GM18526 (cell line): ENCODE data around the gene RASIP1.
A peak's percentile ranks its signal among the peaks of the same experiment; 100 is the strongest.

Experiments used
- POLR2A ChIP-seq: IDR thresholded peaks from 3 replicates; pipeline ENCODE4 v1.6.1; 2011; ENCODE audit not compliant: insufficient read length; ENCODE audit errors: extremely low read depth

The RASIP1 gene

DNA sequence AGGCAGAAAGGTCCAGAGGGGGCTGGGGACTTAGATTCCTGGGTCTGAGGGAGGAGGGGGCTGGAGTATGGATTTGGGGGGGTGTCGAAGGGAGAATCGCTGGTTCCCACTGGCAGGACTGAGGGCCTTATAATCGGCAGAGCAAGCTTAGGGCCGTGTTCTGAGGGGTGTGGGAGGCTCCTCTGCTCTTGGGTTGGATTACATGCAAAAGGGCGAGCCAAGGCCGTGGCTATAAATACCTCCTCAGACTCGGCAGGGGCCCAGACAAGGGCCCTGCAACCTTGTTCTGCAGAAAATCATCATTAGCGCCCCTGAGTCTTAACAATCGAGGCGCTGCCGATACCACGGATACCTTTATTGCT, 20.2 kb downstream of the RASIP1 start:
- TF ChIP-seq POLR2A = no peak

DNA sequence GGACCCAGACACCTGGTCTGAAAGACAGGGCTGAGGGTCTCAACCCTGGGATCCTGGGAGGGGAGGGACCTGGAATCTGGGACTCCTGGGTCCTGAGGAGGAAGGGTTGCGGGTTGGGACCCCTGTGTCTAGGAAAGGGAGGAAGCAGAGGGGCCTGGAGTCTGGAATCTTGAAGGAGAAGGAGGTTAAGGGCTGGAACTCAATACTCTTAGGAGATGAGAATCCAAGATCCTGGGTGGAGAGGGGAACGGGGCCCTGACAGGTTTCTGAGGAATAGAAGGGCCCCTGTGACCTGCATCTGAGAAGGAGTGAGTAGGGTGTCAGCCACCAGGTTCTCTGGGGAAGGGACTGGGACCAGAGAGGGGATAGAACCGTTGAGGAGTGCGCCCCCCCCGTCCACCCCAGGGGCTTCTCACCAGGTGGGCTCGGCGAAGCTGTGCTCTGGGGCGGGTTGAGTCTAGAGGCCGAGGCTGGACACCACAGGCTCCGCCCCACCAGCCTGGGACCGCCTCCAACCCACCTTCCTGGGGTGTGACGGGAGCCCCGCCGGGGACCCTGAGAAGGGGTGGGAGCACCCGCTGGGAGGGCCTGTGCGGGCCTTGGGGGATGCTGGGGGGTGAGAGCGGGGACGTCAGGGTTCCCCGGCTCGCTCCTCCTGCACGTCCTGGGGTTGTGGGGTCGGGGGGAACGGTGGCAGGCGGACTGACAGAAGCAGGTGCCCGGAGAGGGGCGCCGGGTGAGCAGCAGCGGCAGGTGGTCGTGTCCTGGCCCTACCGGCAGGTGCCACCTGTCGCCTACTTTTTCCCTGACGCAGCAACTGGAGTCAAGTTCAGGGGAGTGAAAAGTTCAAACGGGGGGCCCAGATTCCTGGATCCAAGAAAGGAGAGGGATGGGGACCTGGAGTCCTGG, 20.9 kb downstream of the RASIP1 start, which contains the start of gene MAMSTR:
Gene MAMSTR (minus strand): TSS at position 463 of the 909 bp plus-strand sequence. CDS start 694 bp downstream, outside the sequence.
- no peak for TF ChIP-seq POLR2A

DNA sequence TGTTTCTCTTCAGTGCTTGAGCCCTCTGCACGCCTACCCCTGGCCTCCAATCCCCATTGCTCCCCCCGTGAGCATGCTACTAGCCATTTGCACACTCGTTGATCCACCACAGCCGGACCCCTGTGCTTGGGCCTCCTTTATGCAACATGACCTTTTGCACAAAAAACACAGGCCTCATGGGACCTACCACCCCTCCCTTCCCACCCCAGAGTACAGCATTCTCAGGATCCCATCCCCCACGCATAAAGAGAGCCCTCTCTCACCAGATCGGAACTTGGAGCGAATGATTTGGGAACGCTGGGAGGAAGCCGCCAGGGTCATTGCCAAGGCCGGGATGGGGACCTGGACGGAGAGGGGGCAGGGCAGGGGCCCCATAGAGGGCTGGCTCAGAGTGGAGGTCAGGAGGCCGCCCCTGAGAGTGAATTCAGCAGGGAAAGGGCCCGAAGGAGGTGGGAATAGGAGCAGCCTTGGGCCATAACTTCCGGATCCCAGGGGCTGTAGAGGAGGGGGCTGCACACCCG, 21.6 kb downstream of the RASIP1 start:
- no peak for TF ChIP-seq POLR2A

DNA sequence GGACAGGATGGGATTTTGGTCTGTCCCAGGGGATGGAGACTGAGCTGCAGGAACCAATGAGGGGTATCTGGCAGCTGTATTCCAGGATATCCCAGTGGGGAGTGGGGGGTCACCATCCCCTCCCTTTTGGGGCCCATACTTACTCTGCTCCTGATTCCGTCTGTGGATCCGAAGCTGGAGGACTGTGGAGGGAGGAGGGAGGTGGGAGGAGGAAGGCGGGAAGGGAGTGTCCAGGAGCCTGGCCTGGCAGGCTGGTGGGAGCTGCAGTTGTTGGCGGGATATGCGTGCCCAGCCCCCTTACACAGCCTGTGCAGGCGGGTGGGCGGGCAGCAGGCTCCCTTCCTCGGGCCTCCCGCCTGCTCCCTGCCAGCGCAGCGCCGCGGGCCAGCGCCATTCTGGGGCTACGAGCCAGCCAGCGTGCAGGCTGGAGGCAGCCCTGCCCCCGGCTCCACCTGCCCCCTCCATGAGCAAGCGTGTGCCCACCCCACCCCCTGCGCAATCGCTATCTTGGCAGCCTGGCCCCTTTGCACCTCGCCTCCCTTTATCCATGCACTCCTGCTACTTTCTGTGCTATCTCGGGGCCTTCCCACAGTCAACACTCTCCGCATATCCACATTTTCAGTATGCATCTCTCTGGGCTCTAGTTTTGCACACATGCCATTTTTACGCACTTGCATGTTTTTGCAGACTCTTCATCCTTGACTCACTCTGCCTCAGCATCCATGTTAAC, 23.7 kb downstream of the RASIP1 start:
- TF ChIP-seq POLR2A = no peak

DNA sequence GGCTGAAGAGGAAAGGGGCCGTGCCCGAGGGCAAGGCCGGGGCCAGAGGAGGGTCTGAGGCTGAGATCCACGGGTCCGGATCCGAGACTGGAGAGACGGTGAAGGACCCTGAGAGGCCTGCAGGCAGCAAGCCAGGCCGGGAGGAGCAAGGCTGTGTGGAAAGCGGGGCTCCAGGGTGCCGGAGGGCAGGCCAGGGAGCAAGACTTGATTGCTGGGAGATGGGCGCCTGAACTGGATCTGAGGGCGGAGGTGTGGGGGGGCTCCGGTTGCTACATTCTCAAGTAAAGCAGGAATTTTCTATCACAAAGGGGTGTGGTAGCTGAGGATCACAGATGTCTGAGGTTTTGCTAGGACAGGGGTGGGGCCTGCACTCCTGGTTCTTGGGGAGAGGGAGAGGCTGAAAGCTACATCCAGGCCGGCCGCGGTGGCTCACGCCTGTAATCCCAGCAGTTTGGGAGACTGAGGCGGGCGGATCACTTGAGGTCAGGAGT, 24.7 kb downstream of the RASIP1 start:
- TF ChIP-seq POLR2A = no peak

DNA sequence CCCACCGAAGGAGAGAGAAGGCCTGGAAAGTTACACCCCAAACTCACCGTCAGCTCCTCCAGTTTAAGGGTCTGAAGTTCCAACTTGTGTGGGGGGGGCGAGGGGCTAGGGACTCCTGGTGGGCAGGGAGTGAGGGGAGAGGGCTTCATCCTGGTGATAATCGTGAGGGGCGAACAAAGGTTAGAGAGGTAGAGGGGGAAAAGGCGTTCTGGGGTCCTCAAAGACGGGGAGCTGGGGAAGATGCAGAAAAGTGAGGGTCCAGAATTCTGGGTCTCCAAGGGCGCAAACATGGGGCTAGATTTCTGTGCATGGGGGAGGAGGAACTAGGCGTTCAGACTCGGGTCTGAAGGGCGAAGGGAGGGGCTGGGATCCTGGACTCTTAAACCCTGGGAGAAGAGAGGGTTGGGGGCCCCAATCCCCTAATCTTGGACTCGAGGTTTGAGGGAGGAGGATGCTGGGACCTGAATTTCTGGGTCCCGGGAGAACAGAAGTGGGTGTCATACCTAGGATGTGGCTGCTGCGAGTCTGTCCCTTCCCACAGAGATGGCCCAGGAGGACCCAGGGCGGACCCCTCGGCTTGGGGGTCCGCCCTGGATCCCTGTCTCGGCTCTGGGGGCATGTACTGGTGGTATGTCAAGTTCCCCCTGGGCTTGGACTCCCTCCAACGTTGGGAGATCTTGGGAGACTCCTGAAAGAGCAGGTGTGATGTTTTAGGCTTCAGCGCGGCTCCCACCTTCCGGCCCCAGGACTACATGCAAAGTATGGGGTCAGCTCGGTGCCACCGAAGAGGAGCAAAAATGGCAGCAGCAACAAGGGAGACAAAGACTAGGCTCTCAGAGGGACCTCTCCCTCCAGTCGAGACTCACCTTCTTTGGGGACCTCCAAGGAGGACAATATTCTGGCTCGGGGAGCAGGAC, 25.4 kb downstream of the RASIP1 start:
- no peak for TF ChIP-seq POLR2A

DNA sequence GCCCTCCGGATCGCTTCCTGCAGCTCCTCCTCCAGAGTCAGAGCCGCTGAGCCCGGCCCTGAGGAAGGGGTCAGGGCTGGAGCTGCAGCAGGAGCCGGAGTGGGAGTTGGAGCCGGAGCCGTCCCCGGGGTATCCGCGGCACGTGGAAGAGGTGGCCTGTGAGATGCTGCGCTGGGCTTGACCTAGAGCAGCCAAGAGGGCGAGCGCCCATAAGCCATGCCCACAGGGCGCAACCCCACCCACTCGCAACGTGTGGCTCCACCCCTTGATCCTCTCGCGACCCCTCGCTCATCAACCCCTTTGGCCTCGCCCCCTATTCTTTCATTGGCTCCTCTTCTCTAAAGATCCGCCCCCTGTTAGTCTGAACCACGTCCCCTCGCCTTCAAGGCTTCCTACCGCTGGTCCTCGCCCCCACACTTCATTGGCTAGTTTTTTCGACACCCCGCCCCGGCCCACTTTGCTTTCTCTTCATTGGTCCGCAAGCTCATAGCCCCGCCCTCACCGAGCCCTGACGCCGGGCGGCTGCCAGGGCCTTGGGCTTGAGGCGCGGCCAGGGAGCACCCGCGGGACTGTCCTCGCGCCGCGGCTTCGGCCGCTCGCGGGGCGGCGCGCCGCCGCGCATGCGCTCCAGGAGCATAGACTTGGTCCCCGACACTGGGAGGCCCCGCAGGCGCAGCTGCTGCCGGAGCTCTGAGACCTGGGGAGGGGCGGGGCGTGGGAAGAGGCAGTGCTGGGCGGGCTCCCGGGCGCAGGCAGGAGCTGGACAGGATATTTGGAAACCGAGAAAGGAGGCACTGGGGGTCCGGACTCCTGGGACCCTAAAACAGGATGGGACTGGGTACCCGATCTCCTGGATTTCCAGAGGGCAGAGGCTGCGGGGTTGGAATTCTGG, 26.3 kb downstream of the RASIP1 start:
- peak; percentile 51 for TF ChIP-seq POLR2A

DNA sequence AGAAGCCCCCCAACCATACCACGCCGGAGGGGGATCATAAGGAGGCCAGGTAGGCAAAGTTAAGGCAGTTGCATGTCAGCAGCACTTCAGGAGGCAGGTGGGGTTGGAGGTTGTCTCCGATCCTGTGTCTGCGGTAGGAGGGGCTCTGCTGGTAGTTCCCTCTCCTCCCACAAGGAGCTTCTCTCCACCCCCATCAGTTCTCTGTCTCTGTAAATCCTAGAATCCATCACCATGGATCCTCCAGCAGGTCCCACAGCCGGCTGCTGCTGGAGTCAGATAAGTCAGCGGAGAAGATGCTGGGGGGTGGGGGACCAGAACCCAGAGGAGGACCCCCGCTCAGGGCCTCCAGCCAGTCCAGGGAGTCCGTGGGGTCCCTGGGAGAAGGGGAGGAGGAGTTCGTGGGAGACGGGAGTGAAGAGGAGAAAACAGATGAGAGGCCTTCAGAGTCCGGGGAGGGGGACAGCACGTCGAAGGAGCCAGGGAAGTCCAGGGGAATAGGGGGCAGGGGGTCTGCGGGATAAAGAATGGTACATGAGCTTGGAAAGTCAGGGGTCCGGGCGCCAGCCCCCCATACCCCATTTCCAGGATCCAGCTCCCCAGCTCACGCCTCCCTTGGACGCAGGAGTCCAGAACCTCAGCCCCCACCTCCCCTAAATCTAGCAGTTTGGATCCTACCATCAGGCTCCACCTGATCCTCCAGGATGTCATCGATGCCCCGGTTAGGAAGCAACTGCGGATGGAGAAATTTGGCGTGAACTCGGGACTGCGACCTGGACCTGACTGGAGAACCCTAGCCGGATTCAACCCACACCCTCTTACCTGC, 27.2 kb downstream of the RASIP1 start:
- TF ChIP-seq POLR2A = no peak

DNA sequence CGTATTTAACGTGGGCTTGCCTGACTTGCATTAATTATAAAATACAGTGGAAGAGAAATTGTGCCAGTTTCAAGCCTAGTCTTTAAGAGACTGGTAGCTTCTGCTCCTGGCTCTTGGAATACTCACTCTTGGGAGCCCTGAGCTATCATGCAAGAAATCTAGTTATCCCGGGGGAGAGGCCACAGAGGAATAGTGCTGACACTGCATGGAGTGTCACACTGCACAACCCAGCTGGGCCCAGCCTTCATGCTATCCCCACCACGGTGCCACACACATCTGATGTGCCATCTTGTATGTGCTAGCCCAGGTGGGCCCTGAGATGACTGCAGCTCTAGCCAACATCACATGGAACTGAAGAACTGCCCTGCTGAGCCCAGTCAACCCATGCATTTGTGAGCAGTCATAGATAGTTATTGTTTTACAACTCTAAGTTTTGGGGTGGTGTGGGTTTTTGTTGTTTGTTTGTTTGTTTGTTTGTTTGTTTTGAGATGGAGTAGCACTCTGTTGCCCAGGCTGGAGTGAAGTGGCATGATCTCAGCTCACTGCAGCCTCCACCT, 29.2 kb downstream of the RASIP1 start:
- TF ChIP-seq POLR2A = no peak

DNA sequence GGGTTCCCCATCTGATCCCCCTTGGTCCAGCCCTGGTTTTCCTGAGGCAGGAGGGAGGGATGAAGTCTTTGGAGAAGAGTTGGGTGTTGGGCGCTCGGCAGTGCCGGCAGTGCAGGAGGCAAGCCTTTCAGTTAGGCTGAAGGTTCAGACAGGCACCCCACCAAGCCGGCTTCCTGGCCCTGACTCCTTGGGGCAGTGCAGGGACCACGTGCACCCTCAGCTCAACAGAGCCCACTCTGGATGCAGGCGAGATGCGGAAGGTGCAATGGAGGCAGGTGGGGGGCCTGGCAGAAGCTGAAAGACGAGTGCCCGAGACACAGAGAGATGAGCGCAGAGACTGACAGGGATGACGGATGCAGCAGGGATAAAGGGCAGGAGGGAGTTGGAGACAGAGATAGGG, 31.9 kb downstream of the RASIP1 start:
- no peak for TF ChIP-seq POLR2A

DNA sequence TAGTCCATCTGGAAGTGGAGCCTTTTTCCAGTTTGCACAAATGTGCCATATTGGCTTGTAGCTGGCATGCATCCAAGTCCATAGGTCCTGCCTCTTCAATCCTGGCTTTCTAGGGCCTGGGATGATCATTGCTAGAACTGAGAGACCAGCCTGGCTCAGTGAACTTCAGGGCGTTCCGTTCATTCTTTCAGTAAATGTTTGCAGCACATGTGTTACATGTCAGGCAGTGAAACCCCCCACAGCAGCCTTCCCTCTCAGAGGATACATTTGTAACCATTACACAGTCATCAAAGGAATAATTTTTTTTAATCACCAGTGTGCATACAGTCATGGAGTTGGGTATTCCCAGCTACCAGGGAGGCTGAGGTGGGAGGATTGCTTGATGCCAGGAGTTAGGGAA, 35.0 kb downstream of the RASIP1 start:
- no peak for TF ChIP-seq POLR2A

DNA sequence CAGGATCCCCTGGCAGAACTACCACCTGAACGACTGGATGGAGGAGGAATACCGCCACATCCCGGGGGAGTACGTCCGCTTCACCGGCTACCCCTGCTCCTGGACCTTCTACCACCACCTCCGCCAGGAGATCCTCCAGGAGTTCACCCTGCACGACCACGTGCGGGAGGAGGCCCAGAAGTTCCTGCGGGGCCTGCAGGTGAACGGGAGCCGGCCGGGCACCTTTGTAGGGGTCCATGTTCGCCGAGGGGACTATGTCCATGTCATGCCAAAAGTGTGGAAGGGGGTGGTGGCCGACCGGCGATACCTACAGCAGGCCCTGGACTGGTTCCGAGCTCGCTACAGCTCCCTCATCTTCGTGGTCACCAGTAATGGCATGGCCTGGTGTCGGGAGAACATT, 37.1 kb downstream of the RASIP1 start:
- no peak for TF ChIP-seq POLR2A

DNA sequence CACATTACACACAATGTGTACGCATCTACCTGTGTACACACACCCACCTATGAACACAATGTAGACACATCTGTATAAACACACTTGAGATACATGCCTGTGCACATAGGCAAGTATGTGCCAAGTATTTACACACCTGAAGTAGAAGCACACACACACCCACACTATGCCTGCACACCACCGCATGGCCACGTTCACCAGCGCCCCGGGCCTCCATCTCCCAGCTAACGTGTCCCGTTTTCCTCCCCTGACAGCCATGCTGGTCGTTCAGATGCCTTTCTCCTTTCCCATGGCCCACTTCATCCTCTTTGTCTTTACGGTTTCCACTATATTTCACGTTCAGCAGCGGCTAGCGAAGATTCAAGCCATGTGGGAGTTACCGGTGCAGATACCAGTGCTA, 37.7 kb downstream of the RASIP1 start:
- no peak for TF ChIP-seq POLR2A
